Ascending aorta (tissue), 2 donors: ENCODE results near the gene RNASE9. TPM values are rescaled to one million over a fixed set of nuclear protein-coding genes. Genes with fewer than 3 reads are reported as not detected.
"Not testable (repeated sequence)": the region's sequence is repeated elsewhere in the genome, so short reads cannot be mapped to it uniquely, and the experiment has no call there.

Source experiments
- DNase-seq, 2 donors: peaks; one replicate each; pipeline ENCODE4 v3.0.0-alpha.2; 2019; ENCODE audit warnings: low spot score in 2 of 2
- H3K27ac ChIP-seq, 2 donors: fragments of 200-600 bp; sonication (generic); one replicate each; pipeline ENCODE4 v1.5.1; 2016 to 2017; ENCODE audit warnings: mild to moderate bottlenecking in 1 of 2
- H3K27me3 ChIP-seq: fragments of 200-600 bp; sonication (generic); one replicate; pipeline ENCODE4 v1.5.1; 2017
- H3K36me3 ChIP-seq, 2 donors: fragments of 200-600 bp; sonication (generic); one replicate each; pipeline ENCODE4 v1.5.1; 2016
- H3K4me1 ChIP-seq, 2 donors: fragments of 200-600 bp; sonication (generic); one replicate each; pipeline ENCODE4 v1.5.1; 2016 to 2017; ENCODE audit warnings: mild to moderate bottlenecking in 1 of 2
- H3K4me3 ChIP-seq, 2 donors: fragments of 200-600 bp; sonication (generic); one replicate each; pipeline ENCODE4 v1.5.1; 2016 to 2017; ENCODE audit warnings: mild to moderate bottlenecking in 1 of 2
- H3K9me3 ChIP-seq, 2 donors: fragments of 200-600 bp; sonication (generic); one replicate each; pipeline ENCODE4 v1.5.1; 2016
- CTCF ChIP-seq, 3 experiments: fragments of 200-600 bp in 2 of 3; fragments of 450-650 bp in 1 of 3; sonication (generic) in 2 of 3; IDR thresholded peaks; one replicate each; pipeline ENCODE4 v1.5.1; 2016 to 2019; ENCODE audit warnings: antibody characterized with exemption in 3 of 3, mild to moderate bottlenecking in 1 of 3, moderate library complexity in 1 of 3
- intact Hi-C: fragments of 100-400 bp; cut with DNase I; formaldehyde crosslinking; loops from one replicate; pipeline ENCODE4 v1.15.1; 2023
- total RNA-seq: library from RNA; depleted of rRNA; stranded (reverse); fragments of >200 nt; gene quantifications from one replicate; pipeline ENCODE4 v1.1.0, GENCODE V29; 2016

Gene RNASE9
- total RNA-seq, 1 donor from 2014 or later, result not detected

- Histone ChIP-seq H3K27me3 (no peaks in the 10 kb centered on the region), H3K36me3 (no peaks in the 10 kb centered on the region), H3K4me3 (no peak overlapping the region), H3K27ac (no peak overlapping the region), H3K9me3 (no peaks in the 10 kb centered on the region), H3K4me1 (no peaks in the 10 kb centered on the region)
- DNase-seq, result no peak
- no peak for TF ChIP-seq CTCF (IDR thresholded peaks at IDR 0.05)
- intact Hi-C loops, result no loop called here
These were observed 36.3 kb upstream of the RNASE9 start for GRCh38 chr14:20597108-20597507.

- DNase-seq, H3K27ac ChIP-seq, intact Hi-C loops, H3K9me3 ChIP-seq, H3K4me1 ChIP-seq, H3K4me3 ChIP-seq, H3K36me3 ChIP-seq, H3K27me3 ChIP-seq: not testable (repeated sequence)
These were observed 34.9 kb upstream of the RNASE9 start for GRCh38 chr14:20595726-20596125.

DNA sequence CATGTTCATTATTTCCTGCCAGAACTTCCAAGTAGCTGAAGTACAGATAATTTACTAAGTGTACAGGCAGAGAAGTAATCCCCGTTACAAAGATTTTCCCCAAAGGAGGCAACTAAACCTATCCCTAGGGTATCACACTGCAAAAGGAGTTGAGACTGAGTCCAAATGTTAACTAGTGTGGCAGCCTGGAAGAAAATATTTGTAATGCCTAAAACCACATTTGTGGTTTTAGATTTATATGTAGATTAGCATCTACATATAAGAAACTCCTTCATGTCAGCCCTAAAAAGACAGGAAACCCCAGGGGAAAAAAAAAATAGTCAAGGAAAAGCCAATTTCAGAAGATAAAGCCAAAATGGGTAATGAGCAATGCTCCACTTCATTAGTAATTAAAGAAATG is 31.7 kb upstream of the RNASE9 start:
- Histone ChIP-seq H3K9me3 (no peaks in the 10 kb centered on the region), H3K27me3 (no peaks in the 10 kb centered on the region), H3K4me3 (no peak overlapping the region), H3K36me3 (no peaks in the 10 kb centered on the region), H3K27ac (no peak overlapping the region), H3K4me1 (no peaks in the 10 kb centered on the region)
- intact Hi-C loops, result no loop called here
- DNase-seq, result no peak
- no peak for TF ChIP-seq CTCF (IDR thresholded peaks at IDR 0.05)

DNA sequence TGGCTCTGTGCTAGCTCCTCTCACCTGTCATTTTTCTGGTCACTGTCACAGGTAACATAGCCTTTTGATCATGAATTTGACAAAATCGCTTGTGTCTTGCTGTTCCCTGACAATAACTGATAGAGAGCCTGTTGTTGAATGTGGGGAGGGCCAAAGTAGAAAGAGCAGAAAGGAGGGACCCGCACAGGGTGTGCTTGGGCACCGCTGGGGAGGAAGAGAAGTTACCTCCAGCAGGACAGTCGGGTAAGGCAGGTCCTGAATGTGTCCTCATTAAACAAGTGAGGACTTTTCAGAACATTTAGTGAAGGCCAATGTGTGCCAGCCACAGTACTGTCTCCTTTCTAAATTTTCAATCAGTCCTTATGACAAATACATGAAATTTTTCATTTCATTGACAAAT is 30.4 kb upstream of the RNASE9 start, which contains the start of gene RNASE12:
TSS of gene RNASE12 (minus strand) at position 142 of the 400 bp plus-strand sequence. CDS start 653 bp downstream, outside the sequence.
- Histone ChIP-seq H3K27ac (no peak within 1 kb of the TSS), H3K36me3 (no peaks in the 10 kb centered on the region), H3K27me3 (no peaks in the 10 kb centered on the region), H3K4me3 (no peak within 1 kb of the TSS), H3K4me1 (no peaks in the 10 kb centered on the region), H3K9me3 (no peaks in the 10 kb centered on the region)
- intact Hi-C loops, result no loop called here
- no peak for TF ChIP-seq CTCF (IDR thresholded peaks at IDR 0.05)
- DNase-seq, result no peak

DNA sequence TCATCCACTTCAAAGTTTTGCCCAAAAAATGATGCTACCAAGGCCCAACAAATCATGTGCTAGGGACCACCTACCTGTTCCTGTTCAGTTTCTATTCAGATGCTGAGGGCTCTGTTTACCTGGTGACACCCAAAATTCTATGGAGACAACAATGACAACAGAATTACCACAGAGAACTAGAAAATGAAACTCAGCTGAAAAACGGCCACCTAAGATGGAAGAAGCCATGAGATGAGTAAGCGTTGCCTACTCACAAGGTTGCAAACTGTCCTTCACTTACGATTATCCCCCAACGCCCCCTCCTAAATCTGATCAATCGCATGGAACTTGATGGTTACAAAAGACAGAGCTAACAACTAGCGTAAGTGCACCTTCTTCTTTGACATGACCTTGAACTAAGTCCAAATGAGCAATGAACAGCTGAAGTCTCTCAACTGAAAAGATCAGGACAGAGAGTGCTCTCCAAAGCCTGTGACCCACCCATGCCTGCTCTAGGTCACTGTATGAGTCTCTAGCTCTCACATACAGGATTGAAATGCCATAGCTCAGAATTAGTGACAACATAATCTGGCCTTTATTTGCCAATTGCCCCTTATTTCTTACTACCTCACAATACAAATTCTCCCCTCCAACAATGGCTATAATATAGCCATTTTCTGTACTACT is 26.8 kb upstream of the RNASE9 start, which contains the start of gene RNASE11:
TSS of gene RNASE11 (minus strand) at position 513 of the 666 bp plus-strand sequence.
- intact Hi-C loops, result no loop called here

More for the DNA sequence above, 26.8 kb upstream of the RNASE9 start, which contains the start of gene RNASE11:
- TF ChIP-seq CTCF (IDR thresholded peaks at IDR 0.05), result no peak
- Histone ChIP-seq H3K27me3 (no peaks in the 10 kb centered on the region), H3K9me3 (no peaks in the 10 kb centered on the region), H3K36me3 (no peaks in the 10 kb centered on the region), H3K4me1 (no peaks in the 10 kb centered on the region), H3K4me3 (no peak within 1 kb of the TSS), H3K27ac (no peak within 1 kb of the TSS)
- no peak for DNase-seq
